HG03575 (cell line): Measurements from ENCODE around the gene IFT74.
"Not testable (repeated sequence)": the region's sequence is repeated elsewhere in the genome, so short reads cannot be mapped to it uniquely, and the experiment has no call there.

Source experiments
- ATAC-seq: cut with Tn5 transposase; IDR thresholded peaks from one replicate; pipeline ENCODE4 v1.9.1; 2021; ENCODE audit not compliant: unreplicated experiment, insufficient number of reproducible peaks, low FRiP score; ENCODE audit errors: extremely low read depth

Gene IFT74

DNA sequence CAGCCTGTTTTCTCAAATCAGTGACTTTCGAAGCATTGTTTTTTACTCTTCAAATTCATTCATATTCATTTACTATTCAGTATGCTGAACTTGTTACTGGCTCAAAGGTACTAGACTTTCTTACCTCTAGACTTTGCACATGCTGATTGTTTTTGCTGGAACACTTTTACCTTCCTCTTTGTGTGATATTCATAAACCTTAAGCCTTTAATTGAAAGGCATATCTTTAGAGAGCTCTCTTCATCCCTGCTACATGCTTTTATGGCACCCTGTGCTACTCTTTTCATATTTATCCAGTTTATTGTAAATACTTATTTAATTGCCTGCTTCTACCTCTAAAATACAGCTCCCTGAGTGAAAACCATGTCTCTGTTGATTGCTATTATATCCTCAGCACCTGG lies 97.9 kb downstream of the IFT74 start:
- ATAC-seq, result no peak

DNA sequence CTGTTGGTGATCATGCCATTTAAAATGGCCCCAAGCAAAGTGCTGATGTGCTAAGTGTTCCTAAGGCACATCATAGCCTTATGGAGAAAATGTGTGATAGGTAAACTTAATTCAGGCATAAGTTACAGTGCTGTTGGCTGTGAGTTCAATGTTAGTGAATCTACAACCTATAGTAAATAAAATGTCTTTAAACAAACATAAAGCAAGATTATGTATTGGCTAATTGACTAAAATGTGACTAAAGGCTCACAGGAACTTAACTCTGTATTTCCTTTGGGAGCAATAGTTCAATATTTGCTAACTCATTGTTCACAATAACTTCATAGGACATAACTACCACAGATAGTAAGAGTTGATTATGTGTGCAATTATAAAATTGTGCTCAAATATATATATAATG lies 98.6 kb downstream of the IFT74 start:
- ATAC-seq, result no peak

DNA sequence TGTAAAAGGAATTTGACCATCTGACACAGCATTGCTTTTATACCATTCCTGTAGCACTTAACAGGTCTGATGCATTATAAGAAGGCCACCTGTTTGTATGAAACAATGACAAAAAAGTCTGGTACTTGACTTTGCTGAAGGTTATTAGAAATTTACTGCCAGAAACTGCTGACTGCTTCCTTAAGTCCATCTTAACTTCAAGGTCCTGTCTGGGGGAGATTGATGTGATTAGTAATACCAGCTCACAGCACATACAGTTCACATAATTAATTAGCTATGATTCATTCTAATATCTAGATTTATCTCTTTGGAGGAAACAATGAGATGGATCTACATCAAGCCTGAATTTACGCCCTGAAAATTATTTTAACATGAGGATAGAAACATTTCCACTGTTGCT lies 103.2 kb downstream of the IFT74 start:
- ATAC-seq, result no peak

DNA sequence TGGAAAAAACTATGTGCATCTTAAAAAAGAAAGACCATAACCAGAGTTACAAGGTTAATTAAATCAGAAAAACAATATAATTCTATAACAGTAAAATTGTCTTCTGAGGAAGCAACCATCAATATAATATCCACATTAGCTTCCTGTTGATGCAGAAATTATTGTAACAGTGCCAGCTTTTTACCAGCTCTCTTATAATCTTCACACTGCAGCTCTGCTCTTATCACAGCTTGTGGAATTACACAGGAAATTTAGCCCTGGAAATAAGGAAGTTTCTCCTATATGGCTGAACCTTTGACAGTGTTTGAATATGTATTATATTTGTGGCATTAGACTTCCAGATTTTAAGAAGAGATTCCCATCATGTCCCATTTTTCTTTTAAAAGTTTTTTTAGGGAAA lies 103.7 kb downstream of the IFT74 start:
- no peak for ATAC-seq

DNA sequence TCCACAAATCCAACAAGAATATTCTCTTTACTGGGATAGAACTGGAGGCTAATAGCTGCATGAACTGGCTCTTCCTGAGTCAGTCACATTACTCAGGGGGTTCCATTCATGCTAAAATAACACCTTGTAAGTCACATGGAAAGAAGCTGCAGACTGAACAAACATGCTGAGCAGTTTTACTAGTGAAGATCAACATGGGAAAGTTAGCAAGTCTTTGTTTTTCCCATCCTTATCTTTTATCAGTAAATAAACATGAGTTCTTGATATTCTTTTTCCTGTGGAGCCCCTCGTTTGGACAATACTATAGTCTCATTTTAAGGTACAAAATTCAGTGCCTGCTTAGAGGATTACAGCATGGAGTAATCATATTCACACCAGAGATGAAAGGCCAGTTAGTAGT lies 109.1 kb downstream of the IFT74 start:
- no peak for ATAC-seq

DNA sequence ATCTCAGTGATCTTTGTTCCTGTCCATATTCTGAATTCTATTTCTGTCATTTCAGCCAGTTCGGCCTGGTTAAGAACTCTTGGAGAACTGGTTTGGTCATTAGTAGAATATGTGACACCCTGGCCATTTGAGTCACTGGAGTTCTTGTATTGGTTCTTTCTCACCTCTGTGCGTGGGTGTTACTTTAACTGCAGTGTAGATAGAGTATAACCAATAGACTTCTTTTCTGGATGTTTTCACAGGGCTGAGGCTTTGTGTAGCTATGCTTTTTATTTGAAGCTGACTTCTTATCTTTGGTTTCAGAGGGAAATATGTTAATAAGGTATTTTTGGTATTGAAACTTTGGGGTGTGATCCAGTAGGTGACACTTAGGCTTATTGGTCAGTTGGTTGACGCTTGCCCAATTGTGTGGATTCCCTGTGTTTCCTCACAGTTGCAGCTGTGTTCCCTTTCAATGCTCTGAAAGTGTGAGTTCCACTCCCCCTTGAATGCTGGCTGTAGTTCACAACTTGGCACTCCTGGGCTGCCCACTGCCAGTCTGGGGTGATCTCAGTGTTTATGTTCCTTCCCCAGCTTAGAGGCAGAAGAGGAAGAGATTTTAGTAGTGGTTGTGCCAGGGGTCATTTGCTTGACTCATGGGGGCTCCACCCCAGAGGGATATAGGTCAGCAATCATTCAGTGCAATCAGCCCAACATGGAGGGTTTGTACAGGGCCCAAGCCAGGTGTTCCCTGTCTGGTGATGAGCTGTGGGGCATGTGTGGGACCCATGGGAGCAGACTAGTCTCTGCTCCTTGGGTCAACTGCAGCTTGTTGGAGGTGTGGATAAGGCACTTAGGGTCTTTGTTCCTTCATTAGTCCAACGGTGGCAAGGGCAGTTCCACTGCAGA lies 117.9 kb downstream of the IFT74 start:
- no peak for ATAC-seq

DNA sequence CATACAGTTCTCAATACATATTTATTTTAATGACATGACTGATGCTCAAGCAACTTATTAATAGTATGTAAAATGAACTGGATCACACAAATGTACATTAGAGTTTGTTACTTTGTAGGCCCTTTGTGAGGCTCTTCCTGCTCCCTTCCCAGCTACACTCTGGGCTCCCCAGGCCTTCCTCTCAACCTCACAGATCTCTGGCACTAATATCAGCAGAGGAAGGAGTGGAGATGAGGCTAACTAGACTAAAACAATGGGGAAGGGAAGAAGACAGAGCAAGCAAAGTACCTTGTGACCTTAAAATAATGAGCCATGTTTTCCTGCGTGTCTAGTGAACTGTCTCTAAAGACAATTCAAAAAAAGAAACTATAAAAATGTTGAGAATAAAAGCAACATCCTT lies 122.5 kb downstream of the IFT74 start:
- no peak for ATAC-seq

DNA sequence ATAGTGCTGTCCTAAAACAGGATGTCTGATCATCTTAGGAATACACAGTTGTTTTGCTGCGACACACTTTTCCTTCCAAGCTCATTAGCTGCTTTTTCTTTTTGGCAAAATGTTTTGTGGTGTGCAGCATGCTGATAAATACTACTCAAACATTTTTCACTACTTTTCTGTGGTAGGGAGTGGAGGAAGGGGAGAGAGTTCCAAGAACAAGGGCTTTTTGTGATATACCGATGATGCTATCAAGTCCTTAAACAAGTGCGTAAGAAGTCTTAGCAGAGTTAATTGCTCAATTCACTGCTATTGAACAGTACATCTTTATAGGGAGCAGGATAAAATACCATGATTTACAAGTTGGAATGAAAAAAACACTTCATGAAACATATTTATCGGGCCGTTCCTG lies 129.2 kb downstream of the IFT74 start:
- ATAC-seq, result no peak

DNA sequence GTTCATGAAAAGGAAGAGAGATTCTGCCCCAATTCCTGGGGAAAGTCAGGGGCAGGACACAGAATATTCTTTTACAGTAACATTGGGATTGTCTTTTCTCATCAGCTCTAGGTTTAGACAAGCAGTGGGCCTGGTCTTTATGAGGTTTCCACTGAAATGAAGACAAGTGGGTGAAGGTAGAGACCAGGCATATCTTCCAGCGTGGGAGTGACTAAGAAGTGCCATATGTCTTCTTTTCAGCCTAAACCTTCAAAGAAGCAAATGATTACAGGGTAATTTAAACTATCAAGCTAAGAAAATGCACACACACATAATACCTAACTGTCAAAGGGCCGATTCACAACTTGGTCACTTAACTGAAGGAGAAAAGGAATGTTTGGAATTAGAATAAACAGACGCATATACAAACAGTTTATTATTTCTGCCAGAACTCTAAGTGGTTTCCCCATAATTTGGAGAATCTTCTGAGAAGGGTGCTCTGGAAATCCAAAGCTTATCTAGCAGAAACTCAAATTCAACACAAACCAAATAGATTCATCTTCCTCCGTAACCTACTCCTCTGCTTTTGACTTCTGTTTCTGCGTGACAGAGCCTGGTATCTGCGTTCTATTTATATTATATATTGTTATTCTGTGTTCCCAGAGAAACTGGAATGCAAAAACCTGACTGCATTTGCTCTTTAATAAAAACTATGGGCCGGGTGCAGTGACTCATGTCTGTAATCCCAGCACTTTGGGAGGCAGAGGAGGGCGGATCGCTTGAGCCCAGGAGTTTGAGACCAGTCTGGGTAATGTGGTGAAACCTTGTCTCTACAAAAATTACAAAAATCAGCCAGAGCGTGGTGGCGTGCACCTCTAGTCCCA lies 130.8 kb downstream of the IFT74 start:
- no peak for ATAC-seq

DNA sequence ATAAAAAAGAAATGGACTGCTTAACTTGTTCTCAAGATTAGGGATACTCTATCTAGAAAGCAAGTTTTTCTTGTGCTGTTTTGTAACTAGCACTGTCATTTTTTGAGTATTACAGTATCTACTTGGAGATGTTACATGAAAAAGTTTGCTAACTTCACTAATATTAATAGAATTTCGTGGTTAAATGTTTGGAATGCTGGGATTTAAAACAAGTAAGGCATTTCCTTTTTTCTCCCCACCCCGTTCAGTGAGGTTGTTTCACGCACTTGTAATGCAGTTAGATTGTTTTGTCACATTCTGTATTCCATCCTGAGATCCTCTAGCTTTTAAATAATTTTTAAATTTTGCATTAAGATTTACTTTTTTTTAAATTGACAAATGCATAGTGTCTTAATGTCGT lies 132.8 kb downstream of the IFT74 start:
- no peak for ATAC-seq

DNA sequence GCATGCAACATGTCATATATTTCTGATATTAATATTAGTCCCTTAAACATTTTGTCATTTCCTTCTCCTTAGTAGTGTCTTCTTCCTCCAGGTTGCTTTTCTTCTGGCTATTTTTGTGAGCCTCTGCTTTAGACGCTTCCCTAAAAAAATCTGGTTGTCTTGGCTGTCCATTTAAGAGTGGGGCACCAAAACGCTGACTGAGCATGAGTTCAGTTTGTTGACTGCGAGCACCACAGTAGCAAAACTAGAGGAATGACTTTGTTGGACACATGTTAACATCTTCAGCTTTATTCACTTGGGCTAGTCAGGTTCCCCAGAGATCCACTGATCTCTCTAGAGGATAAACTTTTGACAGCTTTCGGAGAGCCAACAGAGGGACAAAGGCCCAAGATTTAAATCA lies 133.5 kb downstream of the IFT74 start:
- no peak for ATAC-seq

DNA sequence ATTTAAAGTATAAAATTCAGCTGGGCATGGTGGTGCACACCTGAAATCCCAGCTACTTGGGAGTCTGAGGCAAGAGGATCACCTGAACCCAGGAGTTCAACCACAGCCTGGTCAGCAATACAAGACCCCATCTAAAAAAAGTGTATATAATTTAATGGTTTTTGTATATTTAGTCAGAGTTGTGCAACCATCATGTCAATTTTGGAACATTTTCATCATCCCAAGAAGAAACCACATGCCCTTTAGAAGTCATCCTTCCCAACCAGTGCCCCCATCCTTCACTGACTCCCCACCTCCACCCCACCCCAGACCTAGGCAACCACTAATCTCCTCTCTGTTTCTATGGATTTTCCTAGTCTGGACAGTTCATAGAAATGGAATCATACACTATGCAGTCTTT lies 134.0 kb downstream of the IFT74 start:
- no peak for ATAC-seq

DNA sequence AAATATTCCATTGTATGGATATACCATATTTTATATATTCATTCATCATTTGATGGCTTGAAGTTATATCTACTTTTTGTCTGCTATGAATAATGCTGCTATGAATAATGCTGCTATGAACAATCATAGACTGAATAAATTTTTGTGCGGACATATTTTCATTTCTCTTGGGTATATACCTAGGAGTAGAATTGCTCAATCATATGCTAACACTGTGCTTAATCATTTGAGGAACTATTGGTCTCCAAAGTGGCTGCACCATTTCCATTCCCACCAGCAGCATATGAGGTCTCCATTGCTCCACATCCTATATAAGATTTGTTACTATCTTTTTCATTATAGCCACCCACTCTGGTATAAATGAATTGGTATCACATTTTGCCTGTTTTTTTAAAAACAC lies 134.5 kb downstream of the IFT74 start:
- ATAC-seq, result no peak

DNA sequence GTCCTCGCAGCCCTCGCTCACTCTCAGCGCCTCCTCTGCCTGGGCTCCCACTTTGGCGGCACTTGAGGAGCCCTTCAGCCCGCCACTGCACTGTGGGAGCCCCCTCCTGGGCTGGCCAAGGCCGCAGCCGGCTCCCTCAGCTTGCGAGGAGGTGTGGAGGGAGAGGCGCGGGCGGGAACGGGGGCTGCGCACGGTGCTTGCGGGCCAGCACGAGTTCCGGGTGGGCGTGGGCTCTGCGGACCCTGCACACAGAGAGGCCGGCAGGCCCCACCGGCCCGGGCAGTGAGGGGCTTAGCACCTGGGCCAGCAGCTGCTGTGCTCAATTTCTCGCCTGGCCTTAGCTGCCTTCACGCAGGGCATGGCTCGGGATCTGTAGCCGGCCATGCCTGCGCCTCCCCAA lies 136.3 kb downstream of the IFT74 start:
- not testable (repeated sequence) for ATAC-seq

DNA sequence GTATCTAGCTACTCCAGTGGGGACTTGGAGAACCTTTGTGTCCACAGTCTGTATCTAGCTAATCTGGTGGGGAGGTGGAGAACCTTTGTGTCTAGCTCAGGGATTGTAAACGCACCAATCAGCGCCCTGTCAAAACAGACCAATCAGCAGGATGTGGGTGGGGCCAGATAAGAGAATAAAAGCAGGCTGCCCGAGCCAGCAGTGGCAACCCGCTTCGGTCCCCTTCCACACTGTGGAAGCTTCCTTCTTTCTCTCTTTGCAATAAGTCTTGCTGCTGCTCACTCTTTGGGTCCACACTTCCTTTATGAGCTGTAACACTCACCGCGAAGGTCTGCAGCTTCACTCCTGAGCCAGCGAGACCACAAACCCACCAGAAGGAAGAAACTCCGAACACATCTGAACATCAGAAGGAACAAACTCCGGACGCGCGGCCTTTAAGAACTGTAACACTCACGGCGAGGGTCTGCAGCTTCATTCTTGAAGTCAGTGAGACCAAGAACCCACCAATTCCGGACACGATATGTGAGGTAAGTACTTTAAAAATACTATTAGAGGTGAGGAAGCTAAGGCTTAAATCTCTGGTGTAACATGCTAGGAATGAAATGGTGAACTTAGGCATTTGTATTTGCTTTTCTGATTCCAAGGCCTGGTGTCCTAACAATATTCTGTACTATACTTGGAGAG lies 137.3 kb downstream of the IFT74 start:
- ATAC-seq, result not testable (repeated sequence)

DNA sequence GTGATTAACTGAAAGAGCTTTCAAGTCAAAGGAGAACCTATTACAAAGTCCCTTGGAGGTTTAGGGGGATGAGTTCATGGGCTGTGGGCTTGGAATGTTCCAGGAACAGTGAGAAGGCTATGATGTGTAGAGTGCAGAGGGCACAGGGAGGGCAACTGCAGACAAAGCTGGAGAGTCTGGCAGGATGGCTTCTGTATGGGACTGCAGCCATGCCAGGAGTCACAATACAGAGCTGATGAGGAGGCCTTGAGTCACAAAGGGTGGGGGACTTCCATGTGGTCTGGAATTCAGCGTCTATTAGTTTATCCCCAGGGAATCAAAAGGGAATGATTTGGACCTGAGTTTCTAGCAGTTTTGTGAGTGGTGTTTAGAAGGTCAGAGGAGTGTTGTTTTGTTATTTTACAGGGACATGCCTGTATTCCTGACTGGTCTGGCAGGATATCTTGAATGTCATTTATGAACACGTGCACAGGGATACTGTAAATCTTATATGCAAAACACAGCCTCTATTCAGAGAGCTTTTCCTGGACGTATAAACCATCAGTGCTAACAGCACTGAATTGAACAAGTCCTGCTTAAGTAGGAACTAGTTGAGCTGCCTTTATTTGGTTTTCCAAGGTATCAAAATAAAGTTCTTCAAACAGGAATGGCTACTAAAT lies 138.6 kb downstream of the IFT74 start:
- ATAC-seq, result no peak

DNA sequence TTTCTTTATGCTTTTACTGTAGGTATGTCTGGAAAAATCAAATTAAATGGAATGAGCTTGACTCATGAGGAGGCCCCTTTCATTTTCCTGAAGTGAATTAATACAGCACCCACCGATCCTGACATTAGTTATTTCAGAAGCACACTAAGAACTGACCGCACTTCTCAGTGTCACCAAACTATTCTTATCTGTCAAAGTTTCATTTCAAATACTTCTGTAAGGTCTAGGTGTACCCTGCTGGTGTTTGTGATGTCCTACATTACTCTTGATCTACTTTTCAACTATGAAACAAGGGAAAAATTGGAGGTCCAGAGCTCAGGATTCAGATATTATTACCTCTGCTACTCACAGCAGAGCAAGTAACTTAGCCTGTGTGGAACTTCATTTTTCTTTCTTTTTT lies 151.0 kb downstream of the IFT74 start:
- ATAC-seq, result no peak

DNA sequence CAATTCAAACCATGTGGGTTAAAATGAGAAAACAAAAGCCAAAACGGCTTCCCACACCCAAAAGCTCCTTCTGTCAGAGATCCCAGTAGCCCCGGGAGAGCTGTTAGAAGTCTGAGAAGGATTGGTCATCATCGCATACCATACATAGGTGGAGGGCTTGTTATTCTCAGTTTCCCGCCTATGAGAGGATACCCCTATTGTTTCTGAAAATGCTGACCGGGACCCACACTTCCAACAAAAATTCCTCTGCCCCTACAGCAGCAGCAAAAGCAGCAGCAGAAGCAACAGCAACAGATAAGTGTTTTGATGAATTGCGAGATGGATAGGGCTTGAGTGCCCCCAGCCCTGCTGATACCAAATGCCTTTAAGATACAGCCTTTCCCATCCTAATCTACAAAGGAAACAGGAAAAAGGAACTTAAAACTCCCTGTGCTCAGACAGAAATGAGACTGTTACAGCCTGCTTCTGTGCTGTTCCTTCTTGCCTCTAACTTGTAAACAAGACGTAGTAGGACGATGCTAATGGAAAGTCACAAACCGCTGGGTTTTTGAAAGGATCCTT lies 152.8 kb downstream of the IFT74 start, which contains the start of gene TEK:
Gene TEK (plus strand): TSS at position 245 of the 561 bp plus-strand sequence. CDS start 366 bp downstream, outside the sequence.
- ATAC-seq, result no peak

DNA sequence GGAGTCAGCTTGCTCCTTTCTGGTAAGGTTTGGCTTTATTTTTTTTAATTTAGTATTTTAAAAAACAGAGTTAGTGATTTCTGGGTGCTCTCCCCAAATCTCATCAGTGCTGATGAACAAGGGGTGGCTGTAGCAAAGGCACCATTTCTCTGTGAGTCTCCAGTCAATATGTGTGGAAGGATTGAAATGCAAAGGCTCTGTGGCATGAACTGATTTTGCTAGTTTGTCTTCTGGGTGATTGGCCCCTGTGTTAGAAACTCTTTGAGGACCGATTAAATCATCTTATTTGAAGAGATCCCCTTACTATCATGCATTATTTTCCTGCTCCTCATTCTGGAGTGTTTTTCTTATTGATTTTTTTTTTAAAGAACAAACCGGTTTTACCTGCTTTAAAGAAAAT lies 153.4 kb downstream of the IFT74 start:
- no peak for ATAC-seq
